GM12865 (cell line): ENCODE data around the gene HDAC9.

Experiments used
- DNase-seq: peaks from one replicate; pipeline ENCODE4 v3.0.0; 2010; ENCODE audit warnings: low read depth
- H3K4me3 ChIP-seq: 2 replicates; pipeline ENCODE4 v1.5.1; 2011; ENCODE audit warnings: mild to moderate bottlenecking, low read depth, low read length, control low read depth
- CTCF ChIP-seq: IDR thresholded peaks from 2 replicates; pipeline ENCODE4 v1.5.1; 2011; ENCODE audit warnings: low read length, control low read depth, low read depth, inconsistent platforms; ENCODE audit not compliant: insufficient read depth; ENCODE audit errors: missing control alignments

The HDAC9 gene

DNA sequence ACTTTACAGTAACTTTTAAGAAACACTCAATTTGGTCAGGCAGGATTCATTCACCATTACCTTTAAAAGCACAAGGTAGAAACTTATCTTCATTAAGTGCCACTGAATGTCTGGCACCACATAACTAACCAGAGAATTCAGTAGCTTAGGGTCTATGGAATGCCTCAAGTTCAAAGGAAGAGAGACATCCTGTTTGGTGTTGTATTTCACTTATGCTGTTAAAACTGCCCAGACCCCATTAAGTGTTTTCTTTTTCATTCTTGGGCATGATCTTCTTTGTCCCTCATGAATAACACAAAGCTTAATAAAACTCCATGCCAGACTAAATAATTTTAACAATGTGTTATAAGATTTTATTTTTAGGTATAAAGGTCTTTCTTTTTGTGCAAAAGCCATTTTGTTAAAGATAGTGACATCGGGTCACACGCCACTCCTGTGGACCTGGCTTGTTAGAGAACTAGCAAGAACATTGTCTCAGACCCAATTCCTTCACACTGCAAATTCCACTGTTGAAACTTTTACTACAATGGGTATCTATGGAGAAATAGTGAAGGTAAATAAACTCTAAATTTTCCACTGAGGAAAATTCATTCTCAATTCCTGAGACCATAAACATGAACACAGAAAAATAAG is 400.9 kb downstream of the HDAC9 start:
- no peak for DNase-seq
- TF ChIP-seq CTCF, result no peak
- no peak overlapping the region for H3K4me3 ChIP-seq

DNA sequence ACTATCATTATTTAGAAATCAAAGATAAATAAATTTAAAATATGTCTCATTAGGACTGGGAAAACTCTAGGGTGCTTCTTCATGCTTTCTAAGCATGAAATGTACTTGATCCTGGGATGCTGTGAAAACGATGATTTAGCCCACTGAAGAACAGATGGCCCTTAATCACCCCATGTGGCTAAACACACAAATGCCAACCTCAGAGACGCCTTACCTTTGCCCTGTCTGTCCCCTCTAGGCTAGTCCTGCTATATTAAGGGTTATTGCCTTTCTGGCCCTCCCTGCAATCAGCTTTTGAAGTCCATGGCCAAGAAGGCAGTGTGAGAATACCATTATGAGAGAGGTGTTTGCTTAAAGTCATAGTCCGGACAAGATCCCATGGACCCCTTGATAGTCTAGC is 404.7 kb downstream of the HDAC9 start:
- DNase-seq, result no peak
- no peak overlapping the region for H3K4me3 ChIP-seq
- TF ChIP-seq CTCF, result no peak

DNA sequence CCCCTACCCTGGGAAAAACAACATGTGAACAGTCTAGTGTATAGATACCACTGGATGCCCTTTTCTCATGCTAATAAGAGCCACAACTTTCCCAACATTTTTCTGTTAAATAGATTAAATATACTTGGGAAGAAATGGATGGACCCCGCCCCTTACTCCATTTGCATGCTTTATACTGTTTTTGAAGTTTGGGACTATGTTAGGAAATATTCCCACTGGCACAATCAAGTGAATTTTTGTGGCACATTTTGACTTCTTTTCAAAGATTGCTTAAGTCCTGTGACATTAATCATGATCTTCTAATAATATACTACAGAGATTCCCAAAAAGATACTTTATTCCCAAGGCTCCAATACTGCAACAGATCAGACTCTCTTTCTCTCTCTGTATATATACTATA is 405.3 kb downstream of the HDAC9 start:
- H3K4me3 ChIP-seq, result no peak overlapping the region
- TF ChIP-seq CTCF, result no peak
- DNase-seq, result no peak

- TF ChIP-seq CTCF, result no peak
- DNase-seq, result no peak
- no peak overlapping the region for H3K4me3 ChIP-seq
These were observed 405.8 kb downstream of the HDAC9 start for GRCh38 chr7:18901351-18901750.

DNA sequence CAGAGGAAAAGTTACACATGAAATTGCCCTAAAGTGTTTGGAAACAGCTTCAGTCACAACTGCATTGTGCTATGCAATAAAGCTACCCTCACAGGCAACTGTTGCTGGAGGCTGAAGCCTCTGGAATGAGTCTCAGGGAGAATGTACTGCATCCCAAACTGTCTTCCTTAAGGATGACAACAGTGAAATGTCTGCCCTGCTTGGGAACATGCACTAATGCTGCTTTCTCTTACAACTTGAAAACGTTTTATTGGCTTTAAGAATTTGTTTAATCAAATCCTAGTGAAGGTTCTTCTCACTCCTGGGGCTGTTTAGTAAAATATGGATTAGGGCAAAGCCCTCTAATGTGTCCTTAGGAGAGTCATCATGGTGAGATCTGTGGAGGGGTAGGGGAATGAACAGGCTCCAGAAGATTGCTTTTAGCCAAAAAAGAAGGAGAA is 406.5 kb downstream of the HDAC9 start:
- H3K4me3 ChIP-seq, result no peak overlapping the region
- no peak for TF ChIP-seq CTCF
- no peak for DNase-seq

DNA sequence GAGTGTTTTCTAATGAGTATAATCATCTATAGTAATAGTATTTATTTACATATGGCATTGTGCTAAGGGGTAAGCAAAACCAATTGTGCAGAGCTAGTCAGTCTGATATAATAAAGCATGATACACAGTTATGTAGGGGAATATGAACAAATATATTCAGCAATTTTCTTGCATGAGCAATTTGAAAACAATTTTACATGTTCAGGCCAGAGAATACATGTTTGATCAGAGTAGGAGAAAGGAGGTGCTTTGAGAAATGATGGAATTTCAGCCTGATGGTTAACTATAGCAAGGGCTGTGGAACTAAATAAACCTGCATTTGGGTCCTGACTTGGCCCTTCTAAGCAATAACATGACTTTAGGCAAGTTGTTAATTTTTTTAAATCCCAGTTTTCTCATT is 407.3 kb downstream of the HDAC9 start:
- H3K4me3 ChIP-seq, result no peak overlapping the region
- TF ChIP-seq CTCF, result no peak
- no peak for DNase-seq

GRCh38 chr7:18903695-18904094 is 408.1 kb downstream of the HDAC9 start:
- no peak overlapping the region for H3K4me3 ChIP-seq
- TF ChIP-seq CTCF, result no peak
- DNase-seq, result no peak
